MCF 10A (cell line): ENCODE data around the gene SMIM1. TPM values are rescaled to one million over a fixed set of nuclear protein-coding genes. Genes with fewer than 3 reads are reported as not detected.

Experiments used
- BruUV-seq: library from RNA; stranded (reverse); fragments of 400-500 nt; replicated peaks from 2 replicates; lab custom pipeline; 2021; lab: Mats Ljungman, UMichigan
- CTCF ChIA-PET: fragments of 300-600 bp; sonication (Branson Sonifier 250); formaldehyde crosslinking; extraction: SDS; loops from one replicate; lab custom pipeline; 2021; ENCODE audit warnings: antibody characterized with exemption, inconsistent platforms; lab: Yijun Ruan, JAX
- POLR2A ChIA-PET: fragments of 300-600, 350-650 bp; sonication (Branson Sonifier 250); formaldehyde crosslinking; extraction: SDS; loops from one replicate; lab custom pipeline; 2020; ENCODE audit warnings: antibody characterized with exemption, inconsistent platforms; lab: Yijun Ruan, JAX
- DNase-seq: peaks from one replicate; pipeline ENCODE4 v3.0.0-alpha.2; 2018; ENCODE audit not compliant: unreplicated experiment
- H3K27ac Mint-ChIP-seq: one replicate; pipeline ENCODE4 v1.8.0; 2022; ENCODE audit warnings: mild to moderate bottlenecking, low read depth, mixed read lengths; ENCODE audit not compliant: unreplicated experiment
- H3K27me3 Mint-ChIP-seq: one replicate; pipeline ENCODE4 v1.8.0; 2022; ENCODE audit warnings: mixed read lengths; ENCODE audit not compliant: insufficient read depth, unreplicated experiment
- H3K36me3 Mint-ChIP-seq: one replicate; pipeline ENCODE4 v1.8.0; 2022; ENCODE audit warnings: mild to moderate bottlenecking, moderate library complexity, mixed read lengths; ENCODE audit not compliant: insufficient read depth, unreplicated experiment
- H3K4me1 Mint-ChIP-seq: one replicate; pipeline ENCODE4 v1.8.0; 2022; ENCODE audit warnings: mixed read lengths; ENCODE audit not compliant: insufficient read depth, unreplicated experiment
- H3K4me3 Mint-ChIP-seq: one replicate; pipeline ENCODE4 v1.8.0; 2022; ENCODE audit warnings: mild to moderate bottlenecking, moderate library complexity, mixed read lengths; ENCODE audit not compliant: unreplicated experiment
- H3K9me3 Mint-ChIP-seq: one replicate; pipeline ENCODE4 v1.8.0; 2022; ENCODE audit warnings: mixed read lengths; ENCODE audit not compliant: unreplicated experiment
- intact Hi-C: fragments of 100-400 bp; cut with micrococcal nuclease; formaldehyde crosslinking; loops from 2 replicates; pipeline ENCODE4 v1.14.1; 2022
- total RNA-seq: library from RNA; stranded (reverse); gene quantifications from 2 replicates; pipeline ENCODE4 v1.2.3, GENCODE V29; 2022
- TF ChIP-seq, protein P1 (sequence below): fragments of 200-600 bp; IDR thresholded peaks from one replicate; pipeline ENCODE4 v1.8.0; 2022; ENCODE audit warnings: antibody characterized with exemption, mild to moderate bottlenecking; ENCODE audit not compliant: unreplicated experiment

SMIM1 gene
- total RNA-seq, 1 experiment from 2014 or later = not detected

DNA sequence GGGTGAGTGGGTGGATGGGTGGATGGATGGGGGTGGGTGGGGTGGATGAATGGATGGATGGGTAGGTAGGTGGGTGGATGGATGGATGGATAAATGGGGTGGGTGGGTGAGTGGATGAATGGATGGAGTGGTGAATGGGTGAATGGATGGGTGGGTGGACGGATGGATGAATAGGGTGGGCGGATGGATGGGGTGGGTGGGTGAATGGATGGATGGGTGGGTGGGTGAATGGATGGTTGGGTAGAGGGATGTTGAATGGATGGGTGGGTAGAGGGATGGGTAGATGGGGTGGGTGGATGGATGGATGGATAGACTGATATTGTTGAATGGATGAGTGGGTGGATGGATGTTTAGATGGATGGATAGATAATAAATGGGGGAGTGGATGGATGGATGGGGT is 47.2 kb upstream of the SMIM1 start:
- intact Hi-C loops = loop anchor here (2.0 kb wide), 1 partner anchor 273 kb away; no protein-coding TSS in a partner anchor
- Mint-ChIP-seq H3K27ac (no peak overlapping the region), H3K4me3 (no peak overlapping the region), H3K27me3 (no peaks in the 10 kb centered on the region), H3K9me3 (no peaks in the 10 kb centered on the region), H3K4me1 (peaks cover 4% of the 10 kb centered on the region), H3K36me3 (peaks cover 6% of the 10 kb centered on the region)
- no peak for DNase-seq
- POLR2A ChIA-PET = interaction anchor here (0.9 kb wide), 1 partner anchor 105 kb away, joined by 4 read pairs; no protein-coding TSS in a partner anchor
- BruUV-seq = no TSS peak
- CTCF ChIA-PET = interaction anchor here (0.5 to 2.2 kb wide), 15 partner anchors 7 to 1379 kb away, joined by 3 to 19 read pairs (median 9); no protein-coding TSS in a partner anchor
- TF ChIP-seq, protein P1, sequence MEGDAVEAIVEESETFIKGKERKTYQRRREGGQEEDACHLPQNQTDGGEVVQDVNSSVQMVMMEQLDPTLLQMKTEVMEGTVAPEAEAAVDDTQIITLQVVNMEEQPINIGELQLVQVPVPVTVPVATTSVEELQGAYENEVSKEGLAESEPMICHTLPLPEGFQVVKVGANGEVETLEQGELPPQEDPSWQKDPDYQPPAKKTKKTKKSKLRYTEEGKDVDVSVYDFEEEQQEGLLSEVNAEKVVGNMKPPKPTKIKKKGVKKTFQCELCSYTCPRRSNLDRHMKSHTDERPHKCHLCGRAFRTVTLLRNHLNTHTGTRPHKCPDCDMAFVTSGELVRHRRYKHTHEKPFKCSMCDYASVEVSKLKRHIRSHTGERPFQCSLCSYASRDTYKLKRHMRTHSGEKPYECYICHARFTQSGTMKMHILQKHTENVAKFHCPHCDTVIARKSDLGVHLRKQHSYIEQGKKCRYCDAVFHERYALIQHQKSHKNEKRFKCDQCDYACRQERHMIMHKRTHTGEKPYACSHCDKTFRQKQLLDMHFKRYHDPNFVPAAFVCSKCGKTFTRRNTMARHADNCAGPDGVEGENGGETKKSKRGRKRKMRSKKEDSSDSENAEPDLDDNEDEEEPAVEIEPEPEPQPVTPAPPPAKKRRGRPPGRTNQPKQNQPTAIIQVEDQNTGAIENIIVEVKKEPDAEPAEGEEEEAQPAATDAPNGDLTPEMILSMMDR = no peak

DNA sequence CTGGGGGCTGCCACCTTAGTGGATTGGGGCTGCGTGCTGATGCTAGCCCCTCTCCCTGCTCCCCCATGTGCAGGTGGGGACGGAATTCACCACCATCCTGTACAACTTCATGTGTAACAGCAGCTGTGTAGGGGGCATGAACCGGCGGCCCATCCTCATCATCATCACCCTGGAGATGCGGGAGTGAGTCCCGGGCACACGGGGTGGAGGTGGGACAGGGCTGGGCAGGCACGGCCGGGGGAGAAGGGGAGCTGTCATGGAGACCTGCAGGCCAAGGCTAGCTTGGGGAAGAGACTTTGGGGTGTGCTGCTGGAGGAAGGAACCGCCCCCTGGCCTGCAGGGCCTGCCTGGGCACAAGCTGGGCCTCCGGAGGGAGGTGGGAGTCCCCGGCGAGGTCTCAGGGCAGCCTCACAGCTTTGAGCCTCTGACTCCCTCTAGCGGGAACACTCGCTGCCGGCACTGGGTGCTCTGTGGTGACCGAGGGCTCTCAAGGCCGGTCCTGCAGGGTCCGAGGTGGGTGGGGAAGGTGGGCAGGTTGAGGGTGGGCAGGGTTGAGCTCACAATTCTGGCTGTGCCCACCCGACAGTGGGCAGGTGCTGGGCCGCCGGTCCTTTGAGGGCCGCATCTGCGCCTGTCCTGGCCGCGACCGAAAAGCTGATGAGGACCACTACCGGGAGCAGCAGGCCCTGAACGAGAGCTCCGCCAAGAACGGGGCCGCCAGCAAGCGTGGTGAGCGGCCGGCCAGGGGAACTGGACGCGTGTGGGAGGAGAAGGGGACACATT is 45.3 kb upstream of the SMIM1 start:
- H3K27me3 Mint-ChIP-seq = no peaks in the 10 kb centered on the region
- peaks cover 6% of the 10 kb centered on the region for H3K36me3 Mint-ChIP-seq
- TF ChIP-seq, protein P1 = no peak
- no peaks in the 10 kb centered on the region for H3K4me1 Mint-ChIP-seq
- intact Hi-C loops = no loop called here
- no peak overlapping the region for H3K4me3 Mint-ChIP-seq
- ChIA-PET CTCF (interaction anchor here (0.6 to 1.2 kb wide), 5 partner anchors 31 to 241 kb away, joined by 3 to 6 read pairs (median 4); partner anchors contain the start of gene WRAP73), POLR2A (no interaction called here)
- no peak for DNase-seq
- H3K9me3 Mint-ChIP-seq = no peaks in the 10 kb centered on the region
- no peak overlapping the region for H3K27ac Mint-ChIP-seq
- BruUV-seq = no TSS peak

DNA sequence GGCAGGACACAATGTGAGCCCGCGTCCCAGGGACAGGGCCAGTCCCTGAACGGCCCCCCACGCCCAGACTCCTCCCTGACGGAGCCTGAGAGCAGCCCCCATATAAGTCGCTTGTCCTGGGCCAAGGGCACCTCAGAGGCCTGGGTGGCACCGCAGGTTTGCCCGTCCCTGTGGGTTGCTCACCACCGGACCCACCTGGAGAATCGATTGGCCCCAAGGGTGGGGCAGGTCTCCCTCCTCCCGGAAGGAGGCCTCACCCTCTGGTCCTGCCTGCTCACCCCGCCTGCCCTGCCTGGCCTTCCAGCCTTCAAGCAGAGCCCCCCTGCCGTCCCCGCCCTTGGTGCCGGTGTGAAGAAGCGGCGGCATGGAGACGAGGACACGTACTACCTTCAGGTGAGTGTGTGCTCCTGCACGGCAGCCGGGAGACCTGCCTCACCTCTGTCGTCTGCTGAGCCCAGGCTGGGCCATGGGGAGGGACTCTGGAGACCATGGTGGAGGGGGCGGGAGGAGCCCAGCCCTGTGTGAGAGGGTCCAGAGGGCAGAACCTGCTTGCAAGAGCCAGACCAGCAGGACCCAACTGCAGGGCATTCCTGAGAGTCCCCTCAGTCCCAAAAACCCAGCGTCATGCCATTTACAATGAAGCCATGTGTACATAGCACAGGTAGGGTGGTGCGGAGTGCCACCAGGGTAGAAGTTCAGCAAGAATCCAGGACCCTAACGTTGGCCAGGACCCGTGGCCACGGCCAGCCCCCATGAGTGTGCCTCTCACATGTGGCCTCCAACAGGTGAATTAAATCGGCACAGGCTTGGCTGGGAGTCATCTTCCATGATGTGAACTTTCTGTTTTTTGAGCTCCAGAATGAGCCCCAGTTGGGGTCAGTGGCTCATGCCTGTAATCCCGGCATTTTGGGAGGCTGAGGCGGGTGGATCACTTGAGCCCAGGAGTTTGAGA is 44.4 kb upstream of the SMIM1 start:
- intact Hi-C loops = no loop called here
- Mint-ChIP-seq H3K4me3 (no peak overlapping the region), H3K27me3 (no peaks in the 10 kb centered on the region), H3K36me3 (peaks cover 6% of the 10 kb centered on the region), H3K9me3 (no peaks in the 10 kb centered on the region), H3K4me1 (no peaks in the 10 kb centered on the region), H3K27ac (no peak overlapping the region)
- CTCF ChIA-PET = interaction anchor here (0.7 to 1.2 kb wide), 3 partner anchors 32 to 242 kb away, joined by 3 to 6 read pairs (median 5); partner anchors contain the start of gene WRAP73
- DNase-seq = no peak
- POLR2A ChIA-PET = interaction anchor here (1.0 kb wide), 1 partner anchor 10 kb away, joined by 3 read pairs; no protein-coding TSS in a partner anchor
- BruUV-seq = no TSS peak
- TF ChIP-seq, protein P1 = no peak
